ENCODE results near the gene CSNK1A1. TPM values are rescaled to one million over a fixed set of nuclear protein-coding genes. Genes with fewer than 3 reads are reported as not detected.

Gene CSNK1A1
- total RNA-seq, 1 experiment from 2014 or later, result 287 TPM

- no peak for TF ChIP-seq POLR2AphosphoS5 (IDR thresholded peaks at IDR 0.05; ENCODE audit: low read depth, low read length)
- no peak for TF ChIP-seq REST (IDR thresholded peaks at IDR 0.05; ENCODE audit: insufficient read depth in 1 of 2, low read depth in 2 of 2, low read length in 1 of 2)
- no peak for TF ChIP-seq SIN3A (IDR thresholded peaks at IDR 0.05; ENCODE audit: borderline replicate concordance, insufficient read depth, low read depth, low read length)
- no peak for TF ChIP-seq TCF7L2 (IDR thresholded peaks at IDR 0.05; ENCODE audit: low read depth, low read length)
- TF ChIP-seq CTCF (IDR thresholded peaks at IDR 0.05), result no peak
- in situ Hi-C loops (cut with HindIII; ENCODE audit: low pct_unique_long_range_greater_than_20kb, low sequenced_read_pairs), result no loop called here
- Histone ChIP-seq H3K4me3 (ENCODE audit: low read depth in 2 of 2, low read length in 2 of 2) (no peak overlapping the region), H3K36me3 (ENCODE audit: control insufficient read depth, insufficient read depth, low read length) (no peaks in the 10 kb centered on the region), H3K4me1 (ENCODE audit: control insufficient read depth, insufficient read depth, low read length) (peaks cover 51% of the 10 kb centered on the region), H3K27me3 (ENCODE audit: control insufficient read depth, insufficient read depth, low read length) (no peaks in the 10 kb centered on the region), H3K27ac (ENCODE audit: low read length) (peak overlapping the region; percentile 89), H3K9me3 (ENCODE audit: control insufficient read depth, insufficient read depth, low read depth, low read length) (no peaks in the 10 kb centered on the region)
- DNase-seq (ENCODE audit: low read depth, low spot score) (no peak), ATAC-seq (no peak)
- intact Hi-C loops (cut with micrococcal nuclease; ENCODE audit: unreplicated experiment), result no loop called here
- ChIA-PET CTCF (no interaction called here), POLR2A (interaction anchor here (1.0 to 1.1 kb wide), 2 partner anchors 33 to 39 kb away, joined by 3 to 4 read pairs; no protein-coding TSS in a partner anchor)
- BruUV-seq (replicated peaks), result no TSS peak
Observed at GRCh38 chr5:149453618-149454415, 97.4 kb downstream of the CSNK1A1 start.

GRCh38 chr5:149452665-149453617 lies 98.3 kb downstream of the CSNK1A1 start:
- Histone ChIP-seq H3K4me1 (ENCODE audit: control insufficient read depth, insufficient read depth, low read length) (peaks cover 54% of the 10 kb centered on the region), H3K4me3 (ENCODE audit: low read depth in 2 of 2, low read length in 2 of 2) (no peak overlapping the region), H3K27me3 (ENCODE audit: control insufficient read depth, insufficient read depth, low read length) (no peaks in the 10 kb centered on the region), H3K27ac (ENCODE audit: low read length) (peak overlapping the region; percentile 89), H3K9me3 (ENCODE audit: control insufficient read depth, insufficient read depth, low read depth, low read length) (no peaks in the 10 kb centered on the region), H3K36me3 (ENCODE audit: control insufficient read depth, insufficient read depth, low read length) (no peaks in the 10 kb centered on the region)
- peak; percentile 35 for ATAC-seq
- intact Hi-C loops (cut with micrococcal nuclease; ENCODE audit: unreplicated experiment), result no loop called here
- ChIA-PET CTCF (interaction anchor here (0.7 kb wide), 1 partner anchor 539 kb away, joined by 3 read pairs; no protein-coding TSS in a partner anchor), POLR2A (interaction anchor here (0.6 to 1.0 kb wide), 2 partner anchors 34 to 1380 kb away, joined by 4 to 5 read pairs; no protein-coding TSS in a partner anchor)
- no peak for DNase-seq (ENCODE audit: low read depth, low spot score)
- TF ChIP-seq CTCF (IDR thresholded peaks at IDR 0.05), result no peak
- TF ChIP-seq TCF7L2 (IDR thresholded peaks at IDR 0.05; ENCODE audit: low read depth, low read length), result no peak
- in situ Hi-C loops (cut with HindIII; ENCODE audit: low pct_unique_long_range_greater_than_20kb, low sequenced_read_pairs), result no loop called here
- no TSS peak for BruUV-seq (replicated peaks)

All from Panc1 (cell line).